HEK293 (cell line): ENCODE data around the gene PCDHGB2.

Experiments used
- CTCF ChIA-PET: fragments of 350-600 bp; formaldehyde crosslinking; extraction: SDS; loops from one replicate; lab custom pipeline; 2021; ENCODE audit warnings: antibody characterized with exemption; lab: Yijun Ruan, JAX
- POLR2A ChIA-PET: fragments of 300-600 bp; formaldehyde crosslinking; extraction: SDS; loops from one replicate; lab custom pipeline; 2020; ENCODE audit warnings: antibody characterized with exemption, inconsistent platforms; lab: Yijun Ruan, JAX
- H3K27ac ChIP-seq: fragments of 200-500 bp; sonication (Bioruptor generic); 2 replicates; pipeline ENCODE4 v1.5.1; 2014; ENCODE audit warnings: low read depth, low read length, control low read depth, inconsistent platforms; ENCODE audit errors: extremely low read depth
- H3K36me3 ChIP-seq, 2 experiments: fragments of 200-500 bp in 1 of 2; sonication (Bioruptor generic) in 1 of 2; 1 replicate in 1 of 2; 2 replicates in 1 of 2; pipeline ENCODE4 v1.5.1; 2014 to 2017; ENCODE audit warnings: inconsistent platforms in 2 of 2, low read length in 2 of 2; ENCODE audit not compliant: control insufficient read depth in 2 of 2, insufficient read depth in 1 of 2
- H3K4me1 ChIP-seq: fragments of 200-500 bp; sonication (Bioruptor generic); 2 replicates; pipeline ENCODE4 v1.5.1; 2014; ENCODE audit warnings: mild to moderate bottlenecking, low read length, inconsistent platforms; ENCODE audit not compliant: control insufficient read depth, insufficient read depth
- H3K4me3 ChIP-seq: 2 replicates; pipeline ENCODE4 v1.5.1; 2011; ENCODE audit warnings: low read depth, mild to moderate bottlenecking, control low read depth, low read length, moderate library complexity
- H3K9me3 ChIP-seq: fragments of 200-500 bp; sonication (Bioruptor generic); 2 replicates; pipeline ENCODE4 v1.5.1; 2014; ENCODE audit warnings: low read depth, low read length, inconsistent platforms; ENCODE audit not compliant: control insufficient read depth, insufficient read depth
- ATF2 ChIP-seq: fragments of 450-650 bp; formaldehyde crosslinking; IDR thresholded peaks from 2 replicates; pipeline ENCODE4 v1.5.1; 2016; ENCODE audit warnings: missing biosample characterization, missing genetic modification characterization, low read depth
- GLI2 ChIP-seq: fragments of 450-650 bp; formaldehyde crosslinking; IDR thresholded peaks from 2 replicates; pipeline ENCODE4; 2017; ENCODE audit warnings: missing biosample characterization, missing genetic modification characterization, low read depth, borderline replicate concordance
- YY2 ChIP-seq: fragments of 450-650 bp; formaldehyde crosslinking; IDR thresholded peaks from 2 replicates; pipeline ENCODE4 v1.5.1; 2016; ENCODE audit warnings: missing biosample characterization, missing genetic modification characterization
- ZBTB48 ChIP-seq: fragments of 450-650 bp; formaldehyde crosslinking; IDR thresholded peaks from 2 replicates; pipeline ENCODE4 v1.5.1; 2016; ENCODE audit warnings: missing biosample characterization, missing genetic modification characterization
- ZNF221 ChIP-seq: fragments of 450-650 bp; formaldehyde crosslinking; IDR thresholded peaks from 2 replicates; pipeline ENCODE4 v1.5.1; 2017; ENCODE audit warnings: missing biosample characterization, missing genetic modification characterization, borderline replicate concordance
- ZNF223 ChIP-seq: fragments of 450-650 bp; formaldehyde crosslinking; IDR thresholded peaks from 2 replicates; pipeline ENCODE4 v1.5.1; 2016; ENCODE audit warnings: missing biosample characterization, missing genetic modification characterization
- ZNF24 ChIP-seq: fragments of 450-650 bp; formaldehyde crosslinking; IDR thresholded peaks from 2 replicates; pipeline ENCODE4 v1.5.1; 2016; ENCODE audit warnings: missing biosample characterization, missing genetic modification characterization
- ZNF302 ChIP-seq: fragments of 450-650 bp; formaldehyde crosslinking; IDR thresholded peaks from 2 replicates; pipeline ENCODE4 v1.5.1; 2016; ENCODE audit warnings: missing biosample characterization, missing genetic modification characterization, low read depth
- ZNF473 ChIP-seq: fragments of 450-650 bp; formaldehyde crosslinking; IDR thresholded peaks from 2 replicates; pipeline ENCODE4 v1.5.1; 2017; ENCODE audit warnings: missing biosample characterization, missing genetic modification characterization
- ZNF510 ChIP-seq: fragments of 450-650 bp; formaldehyde crosslinking; IDR thresholded peaks from 2 replicates; pipeline ENCODE4 v1.5.1; 2018; ENCODE audit warnings: mild to moderate bottlenecking, missing genetic modification characterization, missing biosample characterization; ENCODE audit not compliant: insufficient replicate concordance
- ZNF518A ChIP-seq: fragments of 450-650 bp; formaldehyde crosslinking; conservative IDR thresholded peaks from 2 replicates; pipeline ENCODE4 v1.5.1; 2016; ENCODE audit warnings: low read depth, missing biosample characterization, missing genetic modification characterization
- ZNF626 ChIP-seq: fragments of 450-650 bp; sonication (Bioruptor Pico); formaldehyde crosslinking; IDR thresholded peaks from 2 replicates; pipeline ENCODE4 v1.5.1; 2018; ENCODE audit warnings: missing biosample characterization, missing genetic modification characterization, inconsistent platforms
- ZNF639 ChIP-seq: fragments of 450-650 bp; formaldehyde crosslinking; IDR thresholded peaks from 2 replicates; pipeline ENCODE4 v1.5.1; 2016; ENCODE audit warnings: missing biosample characterization, missing genetic modification characterization
- ZNF660 ChIP-seq: fragments of 450-650 bp; IDR thresholded peaks from 2 replicates; pipeline ENCODE4 v1.5.1; 2018; ENCODE audit warnings: missing biosample characterization, mild to moderate bottlenecking, missing genetic modification characterization
- ZNF692 ChIP-seq: fragments of 450-650 bp; formaldehyde crosslinking; IDR thresholded peaks from 2 replicates; pipeline ENCODE4 v1.5.1; 2016; ENCODE audit warnings: missing biosample characterization, missing genetic modification characterization
- ZSCAN16 ChIP-seq: fragments of 450-650 bp; formaldehyde crosslinking; IDR thresholded peaks from 2 replicates; pipeline ENCODE4 v1.5.1; 2016; ENCODE audit warnings: missing biosample characterization, missing genetic modification characterization
- TF ChIP-seq, protein P1 (sequence below): fragments of 450-650 bp; formaldehyde crosslinking; IDR thresholded peaks from 2 replicates; pipeline ENCODE4 v1.5.1; 2016; ENCODE audit warnings: missing biosample characterization, missing genetic modification characterization

PCDHGB2 gene

DNA sequence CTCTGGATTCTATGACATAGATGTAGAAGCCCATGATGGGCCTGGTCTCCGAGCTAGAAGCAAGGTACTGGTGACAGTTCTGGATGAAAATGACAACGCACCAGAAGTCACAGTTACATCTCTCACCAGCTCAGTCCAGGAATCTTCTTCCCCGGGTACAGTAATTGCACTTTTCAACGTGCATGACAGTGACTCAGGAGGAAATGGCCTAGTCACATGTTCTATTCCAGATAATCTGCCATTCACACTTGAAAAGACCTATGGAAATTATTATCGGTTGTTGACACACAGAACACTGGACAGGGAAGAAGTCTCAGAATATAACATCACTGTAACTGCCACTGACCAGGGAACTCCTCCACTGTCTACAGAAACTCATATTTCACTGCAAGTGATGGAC lies 3.7 kb upstream of the PCDHGB2 start:
- Histone ChIP-seq H3K4me3 (no peak overlapping the region), H3K4me1 (no peaks in the 10 kb centered on the region), H3K27ac (no peak overlapping the region), H3K9me3 (peaks cover 3% of the 10 kb centered on the region; the same call in 1 of the 2 replicates), H3K36me3 (no peaks in the 10 kb centered on the region)
- TF ChIP-seq, protein P1, sequence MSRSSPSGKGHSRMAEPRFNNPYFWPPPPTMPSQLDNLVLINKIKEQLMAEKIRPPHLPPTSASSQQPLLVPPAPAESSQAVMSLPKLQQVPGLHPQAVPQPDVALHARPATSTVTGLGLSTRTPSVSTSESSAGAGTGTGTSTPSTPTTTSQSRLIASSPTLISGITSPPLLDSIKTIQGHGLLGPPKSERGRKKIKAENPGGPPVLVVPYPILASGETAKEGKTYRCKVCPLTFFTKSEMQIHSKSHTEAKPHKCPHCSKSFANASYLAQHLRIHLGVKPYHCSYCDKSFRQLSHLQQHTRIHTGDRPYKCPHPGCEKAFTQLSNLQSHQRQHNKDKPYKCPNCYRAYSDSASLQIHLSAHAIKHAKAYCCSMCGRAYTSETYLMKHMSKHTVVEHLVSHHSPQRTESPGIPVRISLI = no peak
- TF ChIP-seq ZBTB48 (tag by site-specific recombination) (no peak), GLI2 (tag by site-specific recombination) (no peak), ATF2 (tag by site-specific recombination) (no peak), YY2 (tag by site-specific recombination) (no peak), ZNF223 (no peak), ZNF660 (tag by site-specific recombination) (no peak), ZNF221 (tag by site-specific recombination) (no peak), ZNF24 (tag by site-specific recombination) (no peak), ZNF518A (tag by site-specific recombination) (no peak), ZNF639 (no peak), ZNF473 (tag by site-specific recombination) (no peak), ZNF626 (tag by site-specific recombination) (no peak), ZNF302 (tag by site-specific recombination) (no peak), ZSCAN16 (tag by site-specific recombination) (no peak), ZNF692 (tag by site-specific recombination) (no peak), ZNF510 (no peak)
- POLR2A ChIA-PET = no interaction called here
- CTCF ChIA-PET = interaction anchor here (0.5 to 2.6 kb wide), 9 partner anchors 13 to 208 kb away, joined by 3 to 17 read pairs (median 5); partner anchors contain the start of gene PCDHGA2
